Pancreas (tissue), 10 donors: ENCODE measurements around the gene STT3B. TPM values are rescaled to one million over a fixed set of nuclear protein-coding genes. Genes with fewer than 3 reads are reported as not detected.

Experiments used
- ATAC-seq, 4 donors: fragments of 200-7000 bp; cut with Tn5 transposase; one replicate each; pipeline versions ENCODE4 v1.8.0 to v1.9.1; 2020; ENCODE audit warnings: mild to moderate bottlenecking in 4 of 4, moderate library complexity in 4 of 4
- DNase-seq, 6 donors: peaks; one replicate each; pipeline ENCODE4 v3.0.0-alpha.2; 2020
- FAIRE-seq: peaks from 2 replicates; lab custom pipeline; 2012; peaks lifted over from hg19 to GRCh38; lab: Jason Lieb, UNC
- H3K27ac ChIP-seq, 4 donors: fragments of 200-600 bp; sonication (generic); 1 replicate in 3 of 4; 2 replicates in 1 of 4; pipeline versions ENCODE4 v1.5.0 to v1.8.0; 2020
- H3K27me3 ChIP-seq, 4 donors: fragments of 200-600 bp; one replicate each; pipeline ENCODE4 v1.8.0; 2021
- H3K36me3 ChIP-seq, 3 donors: fragments of 200-600 bp; sonication (generic) in 1 of 3; one replicate each; pipeline versions ENCODE4 v1.5.0 to v1.8.0; 2020 to 2021
- H3K4me1 ChIP-seq, 3 donors: fragments of 200-600 bp; one replicate each; pipeline ENCODE4 v1.8.0; 2021
- H3K4me3 ChIP-seq, 4 donors: fragments of 200-600 bp; sonication (generic) in 2 of 4; one replicate each; pipeline versions ENCODE4 v1.5.0 to v1.8.0; 2020 to 2021
- H3K9me3 ChIP-seq, 4 donors: fragments of 200-600 bp; one replicate each; pipeline ENCODE4 v1.8.0; 2021
- CTCF ChIP-seq, 4 donors: fragments of 200-600 bp; sonication (generic) in 3 of 4; IDR thresholded peaks; one replicate each; pipeline versions ENCODE4 v1.5.0 to v1.8.0; 2021; ENCODE audit warnings: antibody characterized with exemption in 4 of 4
- WGBS, 2 donors: extraction: QIAGEN DNeasy Blood & Tissue Kit; methylation state at CpG; one replicate each; pipeline ENCODE4 v1.1.7; 2013; 5-methylcytosine and 5-hydroxymethylcytosine counted together
- intact Hi-C, 3 donors: fragments of 100-400 bp; cut with DNase I; formaldehyde crosslinking; loops; one replicate each; pipeline versions ENCODE4 v1.11.1 to v1.14.2; 2022
- polyA plus RNA-seq, 2 donors: library from polyadenylated mRNA; stranded (reverse); fragments of 200-250 nt; gene quantifications; one replicate each; pipeline ENCODE4 v1.2.3, GENCODE V29; 2013
- total RNA-seq, 6 donors: library from RNA; stranded (reverse); fragmentation: NEBNext Ultra II Directional in 4 of 6; extraction: Animal tissue kit (Norgen Biotek cat#: 25700) in 4 of 6; gene quantifications; one replicate each; pipeline versions ENCODE4 v1.2.1 to v1.2.4, GENCODE V29; 2021 to 2023
- donor health status: healthy with polysubstance abuse.
- donor health status: DM: no; HTN: no; CAD: no; lungs with moderate emphysema.
- donor health status: DM: no; HTN: no; CAD: no.
- donor health status: control.
- donor health status: control.
- donor health status: Bipolar disorder and iron deficiency.
- donor health status: DM: yes; HTN: yes; CAD: no.
- donor health status: DM: no; HTN: no; CAD: no.
- donor health status: DM: no; HTN: no; CAD: no.
- donor health status: DM: yes; HTN: yes; CAD: no.

The STT3B gene
- total and polyA plus RNA-seq, 8 donors: 23.7 to 61.9 (median 51.0) TPM

- Histone ChIP-seq H3K27ac (no peak overlapping the region), H3K4me1 (no peaks in the 10 kb centered on the region), H3K36me3 (no peaks in the 10 kb centered on the region), H3K27me3 (no peaks in the 10 kb centered on the region), H3K9me3 (no peaks in the 10 kb centered on the region), H3K4me3 (no peak overlapping the region)
- 96 to 98% methylated on average over 17 of the region's 17 CpGs for WGBS, 2 donors
- no peak for TF ChIP-seq CTCF (IDR thresholded peaks at IDR 0.05)
- intact Hi-C loops: no loop called here
- ATAC-seq: no peak
- no peak for FAIRE-seq
- DNase-seq: no peak
Measured at GRCh38 chr3:31664031-31664430, 131.3 kb downstream of the STT3B start.

- H3K9me3 ChIP-seq: no peaks in the 10 kb centered on the region
- H3K27me3 ChIP-seq: no peaks in the 10 kb centered on the region
- peaks cover 0 to 6% (median 0%) of the 10 kb centered on the region in 3 donors for H3K4me1 ChIP-seq
- H3K4me3 ChIP-seq: no peak overlapping the region
- intact Hi-C loops: no loop called here
- DNase-seq: no peak
- no peak for TF ChIP-seq CTCF (IDR thresholded peaks at IDR 0.05)
- ATAC-seq: no peak
- no peaks in the 10 kb centered on the region for H3K36me3 ChIP-seq
- 87 to 92% methylated on average over 1 of the region's 1 CpG for WGBS, 2 donors
- no peak for FAIRE-seq
- H3K27ac ChIP-seq: no peak overlapping the region
Measured at GRCh38 chr3:31667582-31667981, 134.9 kb downstream of the STT3B start.

GRCh38 chr3:31668242-31668641, 135.5 kb downstream of the STT3B start:
- H3K27ac ChIP-seq: no peak overlapping the region
- WGBS, 2 donors: 88 to 92% methylated on average over 4 of the region's 4 CpGs
- no peak for ATAC-seq

GRCh38 chr3:31670136-31670535, 137.4 kb downstream of the STT3B start:
- DNase-seq (no peak), FAIRE-seq (no peak), ATAC-seq (peak in 3 of 4 donors; percentile 19 to 79 (median 53))
- Histone ChIP-seq H3K27ac (no peak overlapping the region), H3K4me1 (peaks cover 0 to 6% (median 0%) of the 10 kb centered on the region in 3 donors), H3K9me3 (no peaks in the 10 kb centered on the region), H3K4me3 (no peak overlapping the region), H3K36me3 (no peaks in the 10 kb centered on the region), H3K27me3 (no peaks in the 10 kb centered on the region)
- intact Hi-C loops: no loop called here
- 30 to 36% methylated on average over 1 of the region's 1 CpG for WGBS, 2 donors
- TF ChIP-seq CTCF (IDR thresholded peaks at IDR 0.05): no peak

More at GRCh38 chr3:31668242-31668641, 135.5 kb downstream of the STT3B start:
- H3K36me3 ChIP-seq: no peaks in the 10 kb centered on the region
- no peak for DNase-seq
- no peaks in the 10 kb centered on the region for H3K27me3 ChIP-seq
- FAIRE-seq: no peak
- no peak for TF ChIP-seq CTCF (IDR thresholded peaks at IDR 0.05)
- H3K4me3 ChIP-seq: no peak overlapping the region
- peaks cover 0 to 6% (median 0%) of the 10 kb centered on the region in 3 donors for H3K4me1 ChIP-seq
- H3K9me3 ChIP-seq: no peaks in the 10 kb centered on the region
- intact Hi-C loops: no loop called here

- DNase-seq: no peak
Measured at GRCh38 chr3:31670722-31671121, 138.0 kb downstream of the STT3B start.

More at GRCh38 chr3:31670722-31671121, 138.0 kb downstream of the STT3B start:
- FAIRE-seq (no peak), ATAC-seq (no peak)
- Histone ChIP-seq H3K4me1 (peaks cover 0 to 6% (median 0%) of the 10 kb centered on the region in 3 donors), H3K27me3 (no peaks in the 10 kb centered on the region), H3K36me3 (no peaks in the 10 kb centered on the region), H3K4me3 (no peak overlapping the region), H3K9me3 (no peaks in the 10 kb centered on the region), H3K27ac (no peak overlapping the region)
- intact Hi-C loops: no loop called here
- no peak for TF ChIP-seq CTCF (IDR thresholded peaks at IDR 0.05)
- 83 to 89% methylated on average over 9 of the region's 9 CpGs for WGBS, 2 donors
